Measurements from ENCODE around the gene PTPN4.

PTPN4 gene

DNA sequence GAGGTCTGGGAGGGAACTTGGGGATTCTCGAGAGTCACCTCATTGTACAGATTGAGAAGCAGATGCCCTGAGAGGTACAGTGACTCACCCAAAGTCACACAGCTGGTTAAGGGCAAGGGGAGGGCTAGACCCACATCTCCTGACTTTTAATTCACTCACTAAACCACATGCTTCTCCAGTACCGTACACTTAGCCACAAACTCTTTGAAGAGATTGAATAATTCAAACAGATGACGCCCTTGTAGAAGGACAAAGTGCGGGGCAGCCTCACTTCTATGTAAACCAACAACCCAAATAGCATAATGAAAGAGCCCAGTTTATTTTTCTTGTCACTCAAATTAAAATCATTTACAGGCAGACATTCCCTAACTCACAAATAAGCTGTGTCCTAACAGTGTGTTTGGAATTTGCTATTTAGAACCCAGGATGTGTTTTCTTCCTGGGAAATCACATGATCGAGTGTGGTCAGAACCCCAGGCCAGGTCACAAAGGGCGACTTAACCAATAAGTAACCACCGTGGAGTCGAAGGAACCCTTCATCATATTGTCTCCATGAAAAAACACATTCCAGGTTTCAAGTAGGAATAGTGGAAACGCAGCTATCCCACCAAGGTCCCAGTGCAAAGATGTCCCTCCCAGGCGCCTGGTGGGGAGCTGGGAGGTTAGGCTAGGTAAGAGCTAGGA lies 35.8 kb upstream of the PTPN4 start:
- TF ChIP-seq, protein P1, sequence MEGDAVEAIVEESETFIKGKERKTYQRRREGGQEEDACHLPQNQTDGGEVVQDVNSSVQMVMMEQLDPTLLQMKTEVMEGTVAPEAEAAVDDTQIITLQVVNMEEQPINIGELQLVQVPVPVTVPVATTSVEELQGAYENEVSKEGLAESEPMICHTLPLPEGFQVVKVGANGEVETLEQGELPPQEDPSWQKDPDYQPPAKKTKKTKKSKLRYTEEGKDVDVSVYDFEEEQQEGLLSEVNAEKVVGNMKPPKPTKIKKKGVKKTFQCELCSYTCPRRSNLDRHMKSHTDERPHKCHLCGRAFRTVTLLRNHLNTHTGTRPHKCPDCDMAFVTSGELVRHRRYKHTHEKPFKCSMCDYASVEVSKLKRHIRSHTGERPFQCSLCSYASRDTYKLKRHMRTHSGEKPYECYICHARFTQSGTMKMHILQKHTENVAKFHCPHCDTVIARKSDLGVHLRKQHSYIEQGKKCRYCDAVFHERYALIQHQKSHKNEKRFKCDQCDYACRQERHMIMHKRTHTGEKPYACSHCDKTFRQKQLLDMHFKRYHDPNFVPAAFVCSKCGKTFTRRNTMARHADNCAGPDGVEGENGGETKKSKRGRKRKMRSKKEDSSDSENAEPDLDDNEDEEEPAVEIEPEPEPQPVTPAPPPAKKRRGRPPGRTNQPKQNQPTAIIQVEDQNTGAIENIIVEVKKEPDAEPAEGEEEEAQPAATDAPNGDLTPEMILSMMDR (IDR thresholded peaks at IDR 0.05; ENCODE audit: control insufficient read depth, extremely low read depth, insufficient read depth), result no peak
- no peak for DNase-seq (ENCODE audit: low read depth)

DNA sequence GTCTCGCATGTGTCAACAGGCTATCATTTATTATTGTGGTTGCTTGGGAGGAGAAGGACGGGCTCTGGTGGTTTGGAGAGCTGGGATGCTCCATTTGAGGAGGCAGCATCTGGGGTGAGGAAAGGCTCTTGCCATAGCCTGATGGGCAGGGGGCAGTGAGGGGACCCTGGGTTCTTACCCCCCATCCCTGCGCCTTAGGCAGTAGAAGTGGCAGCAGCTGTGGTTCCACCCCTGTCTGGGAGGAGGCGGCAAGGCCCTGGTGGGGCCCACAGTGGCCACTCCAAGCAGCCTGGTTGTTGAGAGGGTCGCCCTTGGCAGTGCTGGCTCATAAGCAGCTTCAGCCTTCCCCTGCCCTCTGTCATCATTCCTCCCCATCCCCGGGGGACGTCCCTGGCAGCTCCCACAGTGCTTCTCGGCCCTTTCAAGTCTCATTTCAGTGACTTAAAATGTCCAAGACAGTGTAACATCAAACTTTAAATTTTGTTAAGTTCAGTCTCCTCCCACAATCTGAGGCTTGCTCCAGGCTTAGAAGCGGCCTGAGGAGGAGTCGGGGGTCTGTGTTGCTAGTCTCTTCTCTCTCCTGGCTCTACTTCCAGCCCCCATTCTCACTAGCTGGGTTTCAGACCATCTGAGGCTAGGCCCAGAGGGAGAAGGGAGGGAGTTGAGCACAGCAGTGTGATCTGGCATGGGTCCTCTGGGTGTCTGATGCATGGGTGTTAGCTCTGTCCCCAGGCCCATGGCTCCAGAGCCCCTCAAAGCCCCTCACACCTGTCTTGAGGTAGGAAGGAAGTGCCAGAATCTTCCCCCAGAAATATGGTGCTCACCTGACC lies 34.9 kb upstream of the PTPN4 start:
- no peak overlapping the region for H3K4me3 ChIP-seq (ENCODE audit: low read depth, low read length)
- DNase-seq (ENCODE audit: low read depth), result no peak
- TF ChIP-seq, protein P1 (IDR thresholded peaks at IDR 0.05; ENCODE audit: control insufficient read depth, extremely low read depth, insufficient read depth), result no peak

More for the DNA sequence above, 35.8 kb upstream of the PTPN4 start:
- no peak overlapping the region for H3K4me3 ChIP-seq (ENCODE audit: low read depth, low read length)

DNA sequence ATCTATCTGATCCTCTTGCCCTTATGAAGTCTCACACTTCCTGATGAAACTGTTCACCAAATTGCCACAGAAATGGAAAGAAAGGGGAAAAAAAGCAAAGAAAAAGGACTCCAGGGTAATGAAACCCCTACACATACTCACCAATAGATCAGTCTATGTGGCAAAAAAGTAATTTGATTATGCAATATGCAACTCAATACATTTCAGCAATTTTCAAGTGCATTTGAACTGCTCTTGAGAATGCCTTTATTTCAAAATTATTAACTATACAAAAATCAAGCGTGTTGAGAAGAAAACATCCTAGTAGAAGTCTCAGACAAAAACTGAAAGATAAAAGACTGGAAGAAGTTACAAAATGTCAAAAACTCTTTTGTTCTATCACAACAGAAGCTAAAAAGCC lies 32.2 kb upstream of the PTPN4 start:
- DNase-seq (ENCODE audit: low read depth), result no peak
- no peak overlapping the region for H3K4me3 ChIP-seq (ENCODE audit: low read depth, low read length)
- TF ChIP-seq, protein P1 (IDR thresholded peaks at IDR 0.05; ENCODE audit: control insufficient read depth, extremely low read depth, insufficient read depth), result no peak

DNA sequence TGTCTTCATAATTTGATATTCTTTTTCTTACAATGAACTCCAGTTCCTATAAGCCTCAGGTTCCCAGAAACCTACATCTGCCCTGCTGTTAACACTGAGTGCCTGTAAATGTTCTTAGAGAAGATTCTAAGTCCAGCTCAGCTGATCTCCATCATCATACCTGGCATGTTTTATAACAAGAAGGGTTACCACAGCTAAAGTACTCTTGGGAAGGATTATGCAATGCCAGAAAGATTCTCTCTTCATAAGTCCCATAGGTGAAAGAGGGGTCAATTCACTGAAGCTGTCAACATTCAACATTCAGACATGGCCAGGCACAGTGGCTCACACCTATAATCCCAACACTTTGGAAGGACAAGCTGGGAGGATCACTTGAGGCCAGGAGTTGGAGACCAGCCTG lies 31.3 kb upstream of the PTPN4 start:
- no peak for DNase-seq (ENCODE audit: low read depth)
- TF ChIP-seq, protein P1 (IDR thresholded peaks at IDR 0.05; ENCODE audit: control insufficient read depth, extremely low read depth, insufficient read depth), result no peak
- no peak overlapping the region for H3K4me3 ChIP-seq (ENCODE audit: low read depth, low read length)

DNA sequence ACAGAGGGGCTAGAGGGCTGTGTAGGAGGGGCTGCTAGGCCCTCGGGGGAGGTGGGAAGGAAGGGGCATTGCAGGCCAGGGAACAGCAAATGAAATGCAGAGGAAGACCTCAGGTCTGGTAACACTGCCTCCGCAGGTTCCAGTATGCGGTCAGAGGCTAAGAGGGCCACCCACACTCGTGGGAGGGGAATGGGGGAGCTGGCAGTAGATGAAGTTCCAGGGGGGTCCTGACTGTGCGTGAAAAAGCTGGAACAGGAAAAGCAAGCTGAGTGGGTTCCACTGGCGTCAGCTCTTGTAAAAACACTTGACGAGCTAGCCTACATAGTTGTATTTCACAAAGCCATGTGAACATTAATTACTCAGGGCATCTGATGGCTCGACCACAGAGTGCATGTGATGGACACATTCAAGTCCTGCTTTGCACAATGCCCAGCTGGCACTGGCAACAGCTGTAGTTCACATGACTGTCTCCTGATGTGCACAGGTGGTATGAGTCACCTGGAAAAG lies 29.0 kb upstream of the PTPN4 start:
- DNase-seq (ENCODE audit: low read depth), result no peak
- TF ChIP-seq, protein P1 (IDR thresholded peaks at IDR 0.05; ENCODE audit: control insufficient read depth, extremely low read depth, insufficient read depth), result no peak
- H3K4me3 ChIP-seq (ENCODE audit: low read depth, low read length), result no peak overlapping the region

DNA sequence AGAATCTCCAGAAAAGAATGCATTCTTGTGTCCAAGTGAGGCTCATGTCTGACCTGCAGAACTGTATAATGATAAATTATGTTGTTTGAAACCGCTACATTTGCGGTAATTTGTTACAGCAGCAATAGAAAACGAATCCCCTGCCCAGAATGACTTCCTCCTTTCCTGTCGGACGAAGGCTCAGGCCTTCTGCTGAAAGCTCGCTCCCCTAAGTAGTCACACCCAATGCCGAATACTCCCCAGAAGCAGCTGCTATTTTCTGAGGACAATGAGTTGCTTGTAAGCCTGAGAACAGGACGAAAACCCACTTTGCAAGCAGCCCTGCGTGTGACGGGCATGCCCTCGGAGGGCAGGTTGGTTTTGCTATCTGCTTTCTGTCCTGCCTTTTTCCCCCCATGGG lies 27.7 kb upstream of the PTPN4 start:
- TF ChIP-seq, protein P1 (IDR thresholded peaks at IDR 0.05; ENCODE audit: control insufficient read depth, extremely low read depth, insufficient read depth), result no peak
- no peak overlapping the region for H3K4me3 ChIP-seq (ENCODE audit: low read depth, low read length)
- no peak for DNase-seq (ENCODE audit: low read depth)

Data from LNCaP clone FGC (cell line).